ENCODE results near the gene CIITA. TPM values are rescaled to one million over a fixed set of nuclear protein-coding genes. Genes with fewer than 3 reads are reported as not detected.

Gene CIITA
- total RNA-seq, 3 donors from 2014 or later, result 5.6 to 14.6 (median 11.1) TPM

DNA sequence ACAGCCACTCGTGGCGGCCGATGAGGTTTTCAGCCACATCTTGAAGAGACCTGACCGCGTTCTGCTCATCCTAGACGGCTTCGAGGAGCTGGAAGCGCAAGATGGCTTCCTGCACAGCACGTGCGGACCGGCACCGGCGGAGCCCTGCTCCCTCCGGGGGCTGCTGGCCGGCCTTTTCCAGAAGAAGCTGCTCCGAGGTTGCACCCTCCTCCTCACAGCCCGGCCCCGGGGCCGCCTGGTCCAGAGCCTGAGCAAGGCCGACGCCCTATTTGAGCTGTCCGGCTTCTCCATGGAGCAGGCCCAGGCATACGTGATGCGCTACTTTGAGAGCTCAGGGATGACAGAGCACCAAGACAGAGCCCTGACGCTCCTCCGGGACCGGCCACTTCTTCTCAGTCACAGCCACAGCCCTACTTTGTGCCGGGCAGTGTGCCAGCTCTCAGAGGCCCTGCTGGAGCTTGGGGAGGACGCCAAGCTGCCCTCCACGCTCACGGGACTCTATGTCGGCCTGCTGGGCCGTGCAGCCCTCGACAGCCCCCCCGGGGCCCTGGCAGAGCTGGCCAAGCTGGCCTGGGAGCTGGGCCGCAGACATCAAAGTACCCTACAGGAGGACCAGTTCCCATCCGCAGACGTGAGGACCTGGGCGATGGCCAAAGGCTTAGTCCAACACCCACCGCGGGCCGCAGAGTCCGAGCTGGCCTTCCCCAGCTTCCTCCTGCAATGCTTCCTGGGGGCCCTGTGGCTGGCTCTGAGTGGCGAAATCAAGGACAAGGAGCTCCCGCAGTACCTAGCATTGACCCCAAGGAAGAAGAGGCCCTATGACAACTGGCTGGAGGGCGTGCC, 30.1 kb downstream of the CIITA start:
- peak overlapping the region in 1 of 2 donors; percentile 25 for H3K27ac ChIP-seq
- intact Hi-C loops (cut with DNase I; ENCODE audit: low total_unique reads), result no loop called here
- H3K27me3 ChIP-seq, result no peaks in the 10 kb centered on the region
- no peak for DNase-seq (ENCODE audit: low spot score in 2 of 2)
- peaks cover 0 to 13% of the 10 kb centered on the region in 2 donors for H3K9me3 ChIP-seq
- no peak overlapping the region for H3K4me3 ChIP-seq
- H3K36me3 ChIP-seq, result no peaks in the 10 kb centered on the region
- TF ChIP-seq, protein P1, sequence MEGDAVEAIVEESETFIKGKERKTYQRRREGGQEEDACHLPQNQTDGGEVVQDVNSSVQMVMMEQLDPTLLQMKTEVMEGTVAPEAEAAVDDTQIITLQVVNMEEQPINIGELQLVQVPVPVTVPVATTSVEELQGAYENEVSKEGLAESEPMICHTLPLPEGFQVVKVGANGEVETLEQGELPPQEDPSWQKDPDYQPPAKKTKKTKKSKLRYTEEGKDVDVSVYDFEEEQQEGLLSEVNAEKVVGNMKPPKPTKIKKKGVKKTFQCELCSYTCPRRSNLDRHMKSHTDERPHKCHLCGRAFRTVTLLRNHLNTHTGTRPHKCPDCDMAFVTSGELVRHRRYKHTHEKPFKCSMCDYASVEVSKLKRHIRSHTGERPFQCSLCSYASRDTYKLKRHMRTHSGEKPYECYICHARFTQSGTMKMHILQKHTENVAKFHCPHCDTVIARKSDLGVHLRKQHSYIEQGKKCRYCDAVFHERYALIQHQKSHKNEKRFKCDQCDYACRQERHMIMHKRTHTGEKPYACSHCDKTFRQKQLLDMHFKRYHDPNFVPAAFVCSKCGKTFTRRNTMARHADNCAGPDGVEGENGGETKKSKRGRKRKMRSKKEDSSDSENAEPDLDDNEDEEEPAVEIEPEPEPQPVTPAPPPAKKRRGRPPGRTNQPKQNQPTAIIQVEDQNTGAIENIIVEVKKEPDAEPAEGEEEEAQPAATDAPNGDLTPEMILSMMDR (IDR thresholded peaks at IDR 0.05), result no peak
- TF ChIP-seq POLR2A (IDR thresholded peaks at IDR 0.05) (no peak), POLR2AphosphoS5 (IDR thresholded peaks at IDR 0.05) (no peak)
- H3K4me1 ChIP-seq, result no peaks in the 10 kb centered on the region

DNA sequence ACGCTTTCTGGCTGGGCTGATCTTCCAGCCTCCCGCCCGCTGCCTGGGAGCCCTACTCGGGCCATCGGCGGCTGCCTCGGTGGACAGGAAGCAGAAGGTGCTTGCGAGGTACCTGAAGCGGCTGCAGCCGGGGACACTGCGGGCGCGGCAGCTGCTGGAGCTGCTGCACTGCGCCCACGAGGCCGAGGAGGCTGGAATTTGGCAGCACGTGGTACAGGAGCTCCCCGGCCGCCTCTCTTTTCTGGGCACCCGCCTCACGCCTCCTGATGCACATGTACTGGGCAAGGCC, 30.7 kb downstream of the CIITA start:
- H3K4me1 ChIP-seq, result no peaks in the 10 kb centered on the region
- peak overlapping the region in 1 of 2 donors; percentile 25 for H3K27ac ChIP-seq
- no peaks in the 10 kb centered on the region for H3K27me3 ChIP-seq
- intact Hi-C loops (cut with DNase I; ENCODE audit: low total_unique reads), result no loop called here
- TF ChIP-seq, protein P1 (IDR thresholded peaks at IDR 0.05), result no peak
- TF ChIP-seq POLR2AphosphoS5 (IDR thresholded peaks at IDR 0.05) (no peak), POLR2A (IDR thresholded peaks at IDR 0.05) (no peak)
- H3K36me3 ChIP-seq, result no peaks in the 10 kb centered on the region
- no peak overlapping the region for H3K4me3 ChIP-seq
- H3K9me3 ChIP-seq, result peaks cover 0 to 8% of the 10 kb centered on the region in 2 donors
- no peak for DNase-seq (ENCODE audit: low spot score in 2 of 2)

DNA sequence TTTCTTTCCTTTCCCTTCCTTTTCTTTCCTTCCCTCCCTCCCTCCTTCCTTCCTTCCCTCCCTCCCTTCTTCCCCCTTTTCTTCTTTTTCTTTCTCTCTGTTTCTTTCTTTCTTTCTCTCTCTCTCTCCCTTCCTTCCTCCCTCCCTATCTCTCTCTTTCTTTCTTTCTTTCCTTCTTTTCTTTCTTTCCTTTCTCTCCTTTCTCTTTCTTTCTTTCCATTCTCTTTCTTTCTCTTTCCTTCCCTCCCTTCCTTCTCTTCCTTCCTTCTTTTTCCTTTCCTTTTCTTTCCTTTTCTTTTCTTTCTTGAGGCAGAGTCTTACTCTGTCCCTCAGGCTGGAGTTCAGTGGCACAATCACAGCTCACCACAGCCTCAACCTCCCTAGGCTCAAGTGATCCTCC, 34.3 kb downstream of the CIITA start:
- Histone ChIP-seq H3K4me3 (no peak overlapping the region), H3K4me1 (no peaks in the 10 kb centered on the region), H3K9me3 (no peaks in the 10 kb centered on the region), H3K36me3 (no peaks in the 10 kb centered on the region), H3K27me3 (no peaks in the 10 kb centered on the region), H3K27ac (no peak overlapping the region)
- DNase-seq (ENCODE audit: low spot score in 2 of 2), result no peak
- intact Hi-C loops (cut with DNase I; ENCODE audit: low total_unique reads), result no loop called here
- TF ChIP-seq, protein P1 (IDR thresholded peaks at IDR 0.05), result no peak
- TF ChIP-seq POLR2A (IDR thresholded peaks at IDR 0.05) (no peak), POLR2AphosphoS5 (IDR thresholded peaks at IDR 0.05) (no peak)

DNA sequence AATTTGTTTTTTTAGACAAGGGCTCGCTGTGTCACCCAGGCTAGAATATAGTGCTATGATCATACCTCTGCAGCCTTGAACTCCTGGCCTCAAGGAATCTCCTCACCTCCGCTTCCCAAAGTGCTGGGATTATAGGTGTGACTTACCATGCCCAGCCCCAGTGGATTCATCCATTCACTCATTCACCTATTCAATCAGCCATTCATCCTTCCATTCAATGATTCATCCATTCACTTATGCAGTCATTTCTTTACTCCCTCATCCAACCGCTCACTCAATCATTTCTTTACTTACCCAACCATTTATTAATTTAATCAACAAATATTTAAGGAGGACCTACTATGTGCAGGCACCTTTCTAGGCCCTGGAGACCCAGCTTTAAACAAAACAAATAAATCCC, 39.5 kb downstream of the CIITA start:
- TF ChIP-seq, protein P1 (IDR thresholded peaks at IDR 0.05), result no peak
- TF ChIP-seq POLR2AphosphoS5 (IDR thresholded peaks at IDR 0.05) (no peak), POLR2A (IDR thresholded peaks at IDR 0.05) (no peak)
- Histone ChIP-seq H3K27ac (no peak overlapping the region), H3K9me3 (no peaks in the 10 kb centered on the region), H3K4me1 (no peaks in the 10 kb centered on the region), H3K36me3 (no peaks in the 10 kb centered on the region), H3K4me3 (no peak overlapping the region), H3K27me3 (no peaks in the 10 kb centered on the region)
- no peak for DNase-seq (ENCODE audit: low spot score in 2 of 2)
- intact Hi-C loops (cut with DNase I; ENCODE audit: low total_unique reads), result no loop called here

DNA sequence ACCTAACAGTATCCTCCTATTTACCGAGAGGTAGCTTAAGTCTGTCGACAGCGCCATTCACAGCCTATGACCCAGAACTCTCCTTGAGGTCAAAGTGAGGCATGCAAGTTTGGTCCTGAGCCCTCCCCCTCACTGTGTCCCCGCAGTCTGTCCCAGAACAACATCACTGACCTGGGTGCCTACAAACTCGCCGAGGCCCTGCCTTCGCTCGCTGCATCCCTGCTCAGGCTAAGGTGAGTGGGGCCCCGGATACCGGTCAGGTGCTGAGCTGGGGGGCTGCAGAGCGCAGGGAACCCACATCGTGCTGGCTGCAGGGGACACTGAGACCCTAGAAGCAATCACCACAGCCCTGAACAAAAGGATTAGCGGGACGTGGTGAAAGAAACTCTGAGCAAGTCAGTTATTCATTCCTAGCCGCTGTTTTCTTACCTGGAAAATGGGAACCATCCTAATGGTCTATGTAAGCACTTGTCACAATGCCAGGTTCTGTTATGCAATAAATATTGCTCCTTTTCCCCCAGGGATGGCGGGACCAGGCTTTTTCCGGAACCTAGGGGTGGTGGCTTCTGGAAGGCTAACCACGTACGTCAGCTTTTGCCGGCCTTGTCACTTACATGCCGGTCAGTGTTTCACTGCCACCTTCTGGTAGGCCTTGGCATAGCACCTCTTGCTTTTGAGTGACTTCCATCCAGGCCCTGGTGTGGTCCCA, 41.4 kb downstream of the CIITA start:
- H3K4me3 ChIP-seq, result no peak overlapping the region
- TF ChIP-seq POLR2A (IDR thresholded peaks at IDR 0.05), result no peak
- TF ChIP-seq, protein P1 (IDR thresholded peaks at IDR 0.05), result peak; percentile 83 to 93 (median 91)
- peak; percentile 42 to 74 (median 73) for TF ChIP-seq POLR2AphosphoS5 (IDR thresholded peaks at IDR 0.05)
- H3K27me3 ChIP-seq, result no peaks in the 10 kb centered on the region
- H3K36me3 ChIP-seq, result no peaks in the 10 kb centered on the region
- intact Hi-C loops (cut with DNase I; ENCODE audit: low total_unique reads), result no loop called here
- peak; percentile 88 to 93 for DNase-seq (ENCODE audit: low spot score in 2 of 2)
- no peaks in the 10 kb centered on the region for H3K9me3 ChIP-seq
- H3K4me1 ChIP-seq, result no peaks in the 10 kb centered on the region
- H3K27ac ChIP-seq, result peak overlapping the region in 1 of 2 donors; percentile 73
